Fibroblast of upper back skin (primary cell): Measurements from ENCODE around the gene TET1.
"Not testable (repeated sequence)": the region's sequence is repeated elsewhere in the genome, so short reads cannot be mapped to it uniquely, and the experiment has no call there.

Experiments
- DNase-seq: peaks from one replicate; pipeline ENCODE4 v3.0.0-alpha.2; 2013

TET1 gene

GRCh38 chr10:68564712-68565111 lies 4.6 kb downstream of the TET1 start:
- DNase-seq = no peak

DNA sequence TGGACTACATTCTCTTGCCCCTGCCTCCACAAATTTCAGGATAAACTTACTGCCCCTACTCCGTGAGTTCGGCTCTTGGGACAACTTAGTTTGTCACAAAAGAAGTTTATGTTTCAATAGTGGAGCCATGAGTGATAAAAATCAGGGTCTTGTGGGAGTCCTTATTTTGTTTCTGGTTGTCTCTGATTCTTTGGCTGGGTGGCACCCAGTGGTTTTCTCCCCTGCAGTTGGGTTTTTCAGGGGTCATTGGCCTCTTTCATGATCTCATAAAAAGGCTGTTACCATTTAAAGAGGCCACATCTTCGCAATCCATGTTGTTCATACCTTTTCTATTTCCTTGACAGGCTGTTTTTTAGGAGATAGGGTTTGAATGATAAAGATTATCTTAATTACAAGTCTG lies 5.5 kb downstream of the TET1 start:
- no peak for DNase-seq

GRCh38 chr10:68566351-68566750 lies 6.2 kb downstream of the TET1 start:
- no peak for DNase-seq

GRCh38 chr10:68566955-68567354 lies 6.8 kb downstream of the TET1 start:
- no peak for DNase-seq

GRCh38 chr10:68572151-68572550 lies 12.0 kb downstream of the TET1 start:
- no peak for DNase-seq

- DNase-seq = no peak
Observed at GRCh38 chr10:68574051-68574450, 13.9 kb downstream of the TET1 start.

GRCh38 chr10:68576118-68576517 lies 16.0 kb downstream of the TET1 start:
- no peak for DNase-seq

DNA sequence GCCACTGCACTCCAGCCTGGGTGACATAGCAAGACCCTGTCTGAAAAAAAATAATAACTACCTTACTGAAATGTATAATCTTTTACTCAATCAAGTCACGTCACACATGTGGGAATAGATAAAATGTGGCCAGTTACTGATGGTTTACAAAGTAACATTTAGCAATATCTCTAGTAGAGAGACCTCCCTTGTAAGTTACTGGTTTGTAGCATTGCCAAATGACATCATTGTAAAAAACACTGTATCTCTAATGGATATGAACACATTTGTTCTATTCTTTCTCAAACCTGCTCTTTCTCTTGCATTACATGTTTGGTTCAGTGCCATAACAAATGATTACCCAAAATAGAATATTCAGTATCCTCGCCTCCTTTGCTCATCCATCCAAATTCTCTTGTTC lies 18.8 kb downstream of the TET1 start:
- DNase-seq = no peak

GRCh38 chr10:68584187-68584586 lies 24.1 kb downstream of the TET1 start:
- not testable (repeated sequence) for DNase-seq

DNA sequence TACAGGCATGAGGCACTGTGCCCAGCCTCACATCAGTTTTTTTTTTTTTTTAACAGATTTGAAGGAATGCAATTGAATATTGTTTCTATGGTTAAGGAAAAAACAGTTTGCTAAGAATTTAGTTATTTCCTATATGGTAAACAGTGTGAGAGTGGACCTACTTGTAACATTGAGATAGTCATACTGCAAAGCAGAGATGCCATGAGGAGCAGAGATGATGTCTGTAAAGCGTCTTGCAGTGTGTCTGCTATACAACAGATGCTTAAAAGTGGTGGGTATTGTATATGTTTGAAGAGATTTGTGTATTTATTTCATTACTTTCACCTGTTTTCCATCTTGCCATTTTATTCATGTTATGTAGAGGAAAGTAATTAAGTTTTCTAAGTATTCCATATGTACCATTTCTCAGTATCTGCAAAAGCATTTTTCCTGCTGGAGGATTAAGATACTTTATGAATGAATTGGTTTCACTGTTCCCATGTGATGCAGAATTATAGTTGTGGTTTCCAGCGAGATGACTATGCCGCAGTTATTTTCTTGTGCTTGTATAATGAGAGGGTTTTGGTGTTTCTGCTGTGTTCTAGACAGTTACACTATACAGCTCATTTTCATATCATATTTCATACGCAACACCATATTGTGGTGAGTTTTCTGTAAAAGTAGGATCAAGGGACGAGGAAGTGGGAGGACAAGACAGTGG lies 26.6 kb downstream of the TET1 start:
- peak; percentile 75 for DNase-seq

DNA sequence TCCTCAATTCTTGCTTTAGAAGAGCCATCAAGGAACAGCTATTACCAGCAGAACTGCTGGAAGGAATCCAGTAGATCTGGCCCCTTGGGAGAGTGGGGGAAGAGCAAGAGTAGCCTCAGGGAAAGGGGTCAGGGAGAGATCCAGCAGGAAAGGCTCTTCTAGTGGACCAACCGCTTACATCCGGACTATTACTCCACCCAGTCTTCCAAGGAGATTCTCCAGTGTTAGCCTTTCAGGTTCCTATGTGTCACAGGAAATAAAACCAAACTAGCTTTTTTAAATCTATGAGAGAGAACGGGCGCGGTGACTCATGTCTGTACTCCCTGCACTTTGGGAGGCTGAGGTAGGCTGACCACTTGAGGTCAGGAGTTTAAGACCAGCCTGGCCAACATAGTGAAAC lies 34.3 kb downstream of the TET1 start:
- peak; percentile 53 for DNase-seq

DNA sequence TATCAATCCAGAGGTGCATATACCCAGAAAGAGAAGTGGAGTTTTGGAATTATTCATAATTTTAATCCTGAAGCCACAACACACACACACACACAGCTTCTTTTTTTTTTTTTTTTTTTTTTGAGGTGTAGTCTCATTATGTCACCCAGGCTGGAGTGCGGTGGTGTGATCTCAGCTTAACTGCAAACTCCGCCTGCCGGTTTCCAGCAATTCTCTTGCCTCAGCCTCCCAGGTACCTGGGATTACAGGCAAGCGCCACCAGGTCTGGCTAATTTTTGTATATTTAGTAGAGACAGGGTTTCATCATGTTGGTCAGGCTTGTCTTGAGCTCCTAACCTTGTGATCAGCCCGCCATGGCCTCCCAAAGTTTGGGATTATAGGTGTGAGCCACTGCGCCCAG lies 35.4 kb downstream of the TET1 start:
- DNase-seq = no peak

DNA sequence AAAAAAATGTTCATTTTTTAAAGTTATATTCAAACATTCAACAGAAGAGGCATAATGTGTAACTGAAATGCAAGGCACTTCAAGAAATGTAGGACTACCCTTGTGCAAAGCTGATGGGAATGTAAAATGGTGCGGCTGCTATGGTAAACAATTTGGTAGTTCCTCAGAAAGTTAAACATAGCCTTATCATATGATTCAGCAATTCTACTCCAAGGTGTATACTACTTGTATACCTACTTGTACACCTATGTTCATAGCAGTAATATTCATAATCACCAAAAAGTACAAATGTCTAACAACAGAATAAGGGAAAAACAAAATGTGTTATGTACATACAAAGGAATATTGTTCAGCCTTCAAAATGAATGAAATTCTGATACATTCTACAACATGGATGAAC lies 37.3 kb downstream of the TET1 start:
- DNase-seq = no peak

GRCh38 chr10:68598978-68599770 lies 39.0 kb downstream of the TET1 start:
- DNase-seq = peak; percentile 87

GRCh38 chr10:68599771-68600040 lies 39.6 kb downstream of the TET1 start:
- DNase-seq = no peak

- DNase-seq = peak; percentile 94
Observed at GRCh38 chr10:68600041-68600778, 40.1 kb downstream of the TET1 start.

DNA sequence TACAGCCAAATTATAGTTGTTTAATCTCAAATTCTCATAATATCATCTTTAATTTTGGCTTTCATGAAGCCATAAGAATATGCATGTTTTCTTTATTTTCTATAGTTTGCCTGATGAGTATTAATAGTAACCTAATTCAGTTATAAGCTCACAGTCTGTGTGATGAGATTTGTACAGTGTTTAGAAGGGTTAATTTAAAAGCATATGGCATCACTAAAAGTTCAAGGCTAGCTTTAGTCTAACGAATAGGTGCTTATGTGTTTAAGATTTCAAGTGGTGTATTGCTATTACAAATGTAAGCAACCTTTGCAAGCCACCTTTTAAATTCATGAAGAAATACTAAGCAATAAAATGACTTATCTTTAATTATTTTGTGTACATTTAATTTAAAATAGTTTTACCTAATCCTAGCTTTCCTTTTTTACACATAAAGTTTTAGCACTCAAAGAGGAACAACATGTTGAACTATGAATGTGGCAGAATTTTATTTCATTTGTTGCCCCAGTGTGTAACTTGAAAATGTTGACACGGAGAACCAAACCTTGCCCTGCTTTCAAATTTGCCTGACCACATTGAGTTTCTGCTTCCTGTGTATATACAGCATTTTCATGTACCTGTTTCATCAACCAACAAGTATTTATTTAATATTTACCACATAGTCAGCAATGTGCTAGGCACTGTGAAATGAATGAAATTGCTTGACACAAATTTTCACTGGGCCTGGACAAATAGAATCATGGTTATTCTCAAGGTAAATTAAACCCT lies 41.5 kb downstream of the TET1 start:
- no peak for DNase-seq

GRCh38 chr10:68602434-68602833 lies 42.3 kb downstream of the TET1 start:
- no peak for DNase-seq

GRCh38 chr10:68603766-68604165 lies 43.6 kb downstream of the TET1 start:
- DNase-seq = no peak

DNA sequence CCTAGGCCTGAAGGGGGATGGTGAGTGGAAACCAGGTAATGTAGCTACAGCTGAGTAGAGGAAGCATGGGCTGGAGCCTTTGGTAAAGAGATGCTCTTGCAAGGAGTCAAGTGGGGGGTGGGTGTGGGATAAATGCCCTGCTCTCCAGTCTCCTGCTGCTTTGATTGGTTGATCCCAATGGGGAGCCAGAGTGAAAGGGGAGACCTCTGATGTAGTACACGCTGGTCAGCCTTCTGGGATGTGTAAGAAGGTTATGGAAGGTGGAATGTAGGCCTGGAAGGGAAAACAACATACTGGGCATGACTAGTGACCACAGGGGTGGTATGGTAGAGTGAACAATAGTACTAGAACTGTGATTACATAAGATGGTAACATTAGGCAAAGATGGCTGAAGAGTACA lies 44.3 kb downstream of the TET1 start:
- peak; percentile 6 for DNase-seq

- DNase-seq = peak; percentile 48
Observed at GRCh38 chr10:68606918-68607317, 46.8 kb downstream of the TET1 start.

DNA sequence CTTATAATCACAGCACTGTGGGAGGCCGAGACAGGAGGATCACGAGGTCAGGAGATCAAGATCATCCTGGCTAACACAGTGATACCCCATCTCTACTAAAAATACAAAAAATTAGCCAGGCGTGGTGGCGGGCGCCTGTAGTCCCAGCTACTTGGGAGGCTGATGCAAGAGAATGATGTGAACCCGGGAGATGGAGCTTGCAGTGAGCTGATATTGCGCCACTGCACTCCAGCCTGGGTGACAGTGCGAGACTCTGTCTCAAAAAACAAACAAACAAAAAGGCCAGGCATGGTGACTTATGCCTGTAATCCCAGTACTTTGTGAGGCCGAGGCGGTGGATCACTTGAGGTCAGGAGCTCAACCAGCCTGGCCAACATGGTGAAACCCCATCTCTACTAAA lies 49.9 kb downstream of the TET1 start:
- DNase-seq = not testable (repeated sequence)

DNA sequence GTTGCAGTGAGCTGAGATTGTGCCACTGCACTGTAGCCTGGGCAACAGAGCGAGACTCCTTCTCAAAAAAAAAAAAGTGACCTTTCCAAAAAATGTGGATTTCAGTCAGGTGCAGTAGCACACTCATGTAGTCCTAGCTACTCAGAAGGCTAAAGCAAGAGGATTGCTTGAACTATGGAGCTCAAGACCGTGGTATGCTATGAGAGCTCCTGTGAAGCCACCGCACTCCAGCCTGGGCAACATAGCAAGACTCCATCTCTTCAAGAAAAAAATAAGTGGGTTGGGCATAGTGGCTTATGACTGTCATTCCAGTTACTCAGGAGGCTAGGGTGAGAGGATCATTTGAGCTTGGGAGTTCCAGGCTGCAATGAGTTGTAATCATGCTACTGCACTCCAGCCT lies 51.1 kb downstream of the TET1 start:
- DNase-seq = no peak
